Naive thymus-derived CD4-positive, alpha-beta T cell (primary cell): Measurements from ENCODE around the gene NDNF. TPM values are rescaled to one million over a fixed set of nuclear protein-coding genes. Genes with fewer than 3 reads are reported as not detected.

ENCODE experiments used
- ATAC-seq: fragments of 150-1000 bp; cut with Tn5 transposase; 2 replicates; pipeline ENCODE4 v1.10.0; 2021; ENCODE audit warnings: mild to moderate bottlenecking, moderate library complexity
- CTCF ChIA-PET: fragments of 350-600 bp; sonication (Branson Sonifier 250); formaldehyde crosslinking; loops from one replicate; lab custom pipeline; 2021; ENCODE audit warnings: antibody characterized with exemption; lab: Charles Lee
- POLR2A ChIA-PET: fragments of 350-600 bp; sonication (Branson Sonifier 250); formaldehyde crosslinking; loops from one replicate; lab custom pipeline; 2021; ENCODE audit warnings: antibody characterized with exemption, inconsistent platforms; lab: Charles Lee
- DNase-seq, 9 donors: peaks; one replicate each; pipeline versions ENCODE4 v3.0.0 to v3.0.0-alpha.2; 2020 to 2022; ENCODE audit warnings: mixed read lengths in 1 of 9
- H3K27ac ChIP-seq: one replicate; pipeline ENCODE4 v1.7.0; 2013; ENCODE audit warnings: mild to moderate bottlenecking, low read depth, low read length, moderate library complexity
- H3K27me3 ChIP-seq, 2 donors: one replicate each; pipeline ENCODE4 v1.7.0; 2013; ENCODE audit warnings: low read length in 2 of 2, mild to moderate bottlenecking in 2 of 2, moderate library complexity in 2 of 2; ENCODE audit not compliant: control insufficient read depth in 2 of 2, insufficient read depth in 2 of 2
- H3K36me3 ChIP-seq, 3 experiments: 1 replicate in 2 of 3; 2 replicates in 1 of 3; pipeline ENCODE4 v1.7.0; 2013; ENCODE audit warnings: low read length in 3 of 3, mild to moderate bottlenecking in 3 of 3, moderate library complexity in 1 of 3; ENCODE audit not compliant: insufficient read depth in 3 of 3, control insufficient read depth in 2 of 3
- H3K4me1 ChIP-seq, 2 donors: one replicate each; pipeline ENCODE4 v1.7.0; 2013; ENCODE audit warnings: low read length in 2 of 2, mild to moderate bottlenecking in 2 of 2, moderate library complexity in 1 of 2; ENCODE audit not compliant: control insufficient read depth in 2 of 2, insufficient read depth in 2 of 2
- H3K4me3 ChIP-seq: 2 replicates; pipeline ENCODE4 v1.7.0; 2013; ENCODE audit warnings: mild to moderate bottlenecking, low read length
- H3K9me3 ChIP-seq, 3 experiments: 1 replicate in 2 of 3; 2 replicates in 1 of 3; pipeline ENCODE4 v1.7.0; 2013; ENCODE audit warnings: low read length in 3 of 3; ENCODE audit not compliant: control insufficient read depth in 2 of 3
- H3K27ac Mint-ChIP-seq, 9 donors: one replicate each; pipeline ENCODE4 v1.8.0; 2020 to 2022; ENCODE audit warnings: mixed read lengths in 9 of 9, mild to moderate bottlenecking in 8 of 9, moderate library complexity in 5 of 9, inconsistent platforms in 2 of 9
- H3K27me3 Mint-ChIP-seq, 5 donors: one replicate each; pipeline ENCODE4 v1.8.0; 2021 to 2022; ENCODE audit warnings: mixed read lengths in 5 of 5, mild to moderate bottlenecking in 1 of 5
- H3K36me3 Mint-ChIP-seq, 5 donors: one replicate each; pipeline ENCODE4 v1.8.0; 2020 to 2022; ENCODE audit warnings: mixed read lengths in 5 of 5, mild to moderate bottlenecking in 3 of 5, inconsistent platforms in 1 of 5
- H3K4me1 Mint-ChIP-seq, 7 donors: one replicate each; pipeline ENCODE4 v1.8.0; 2020 to 2022; ENCODE audit warnings: mixed read lengths in 7 of 7, mild to moderate bottlenecking in 3 of 7, inconsistent platforms in 1 of 7
- H3K4me3 Mint-ChIP-seq, 10 donors: one replicate each; pipeline ENCODE4 v1.8.0; 2020 to 2022; ENCODE audit warnings: mild to moderate bottlenecking in 10 of 10, mixed read lengths in 10 of 10, moderate library complexity in 6 of 10, inconsistent platforms in 2 of 10
- H3K9me3 Mint-ChIP-seq, 11 donors: one replicate each; pipeline ENCODE4 v1.8.0; 2020 to 2022; ENCODE audit warnings: mixed read lengths in 11 of 11, mild to moderate bottlenecking in 4 of 11, inconsistent platforms in 1 of 11, moderate library complexity in 1 of 11
- intact Hi-C, 2 donors: fragments of 100-400 bp; cut with micrococcal nuclease; formaldehyde crosslinking; loops; one replicate each; pipeline ENCODE4 v1.15.1; 2023
- polyA plus RNA-seq, 2 donors: library from polyadenylated mRNA; unstranded; fragments of 300-500 nt; fragmentation: Illumina TruSeq; gene quantifications; one replicate each; pipeline ENCODE4 v1.2.3, GENCODE V29; 2021
- total RNA-seq, 6 experiments: library from RNA in 5 of 6; stranded (reverse) in 5 of 6; gene quantifications; 1 replicate in 5 of 6; 2 replicates in 1 of 6; pipeline ENCODE4 v1.2.3 and lab custom pipeline; 2021 to 2026

NDNF gene
- total and polyA plus RNA-seq, 7 experiments from 2014 or later, result not detected

GRCh38 chr4:121070274-121070673 is 2.1 kb downstream of the NDNF start:
- POLR2A ChIA-PET, result no interaction called here
- H3K9me3 ChIP-seq, result no peaks in the 10 kb centered on the region
- H3K27ac Mint-ChIP-seq, result peak overlapping the region in 1 of 9 donors; percentile 59
- peaks cover 20 to 37% (median 23%) of the 10 kb centered on the region in 7 donors for H3K4me1 Mint-ChIP-seq
- peak overlapping the region; percentile 81 to 92 (median 88) for H3K4me3 Mint-ChIP-seq
- no peaks in the 10 kb centered on the region for H3K36me3 Mint-ChIP-seq
- intact Hi-C loops, result loop anchor here (2.0 to 10.0 kb wide), 4 partner anchors 61 to 145 kb away; partner anchors contain the start of gene PRDM5 (in 1 of the 2)
- H3K9me3 Mint-ChIP-seq, result no peaks in the 10 kb centered on the region
- H3K27me3 Mint-ChIP-seq, result peaks cover 45 to 81% (median 56%) of the 10 kb centered on the region in 5 donors
- H3K36me3 ChIP-seq, result no peaks in the 10 kb centered on the region
- H3K4me3 ChIP-seq, result no peak overlapping the region
- no peak for DNase-seq
- peaks cover 10% of the 10 kb centered on the region in 2 donors for H3K27me3 ChIP-seq
- CTCF ChIA-PET, result no interaction called here
- no peak for ATAC-seq
- peaks cover 0 to 6% of the 10 kb centered on the region in 2 donors for H3K4me1 ChIP-seq
- no peak overlapping the region for H3K27ac ChIP-seq

- peaks cover 10% of the 10 kb centered on the region in 2 donors for H3K27me3 ChIP-seq
- Mint-ChIP-seq H3K4me1 (peaks cover 20 to 37% (median 25%) of the 10 kb centered on the region in 7 donors), H3K4me3 (peak overlapping the region in 2 of 10 donors; percentile 81 to 90), H3K27me3 (peaks cover 41 to 82% (median 51%) of the 10 kb centered on the region in 5 donors), H3K36me3 (no peaks in the 10 kb centered on the region), H3K9me3 (no peaks in the 10 kb centered on the region), H3K27ac (no peak overlapping the region)
- H3K4me1 ChIP-seq, result peaks cover 0 to 6% of the 10 kb centered on the region in 2 donors
- H3K36me3 ChIP-seq, result no peaks in the 10 kb centered on the region
- intact Hi-C loops, result no loop called here
- no peak for ATAC-seq
- no peak for DNase-seq
- CTCF ChIA-PET, result no interaction called here
- no peaks in the 10 kb centered on the region for H3K9me3 ChIP-seq
- POLR2A ChIA-PET, result no interaction called here
- H3K27ac ChIP-seq, result no peak overlapping the region
- H3K4me3 ChIP-seq, result no peak overlapping the region
These were observed 2.9 kb downstream of the NDNF start for GRCh38 chr4:121069430-121069829.

- Mint-ChIP-seq H3K9me3 (no peaks in the 10 kb centered on the region), H3K27ac (no peak overlapping the region), H3K36me3 (no peaks in the 10 kb centered on the region), H3K4me1 (peaks cover 0 to 3% (median 0%) of the 10 kb centered on the region in 7 donors), H3K27me3 (peaks cover 5 to 67% (median 10%) of the 10 kb centered on the region in 5 donors), H3K4me3 (no peak overlapping the region)
- ATAC-seq (no peak), DNase-seq (no peak)
- CTCF ChIA-PET, result no interaction called here
- Histone ChIP-seq H3K4me1 (no peaks in the 10 kb centered on the region), H3K4me3 (no peak overlapping the region), H3K9me3 (no peaks in the 10 kb centered on the region), H3K36me3 (no peaks in the 10 kb centered on the region), H3K27me3 (peaks cover 0 to 3% of the 10 kb centered on the region in 2 donors), H3K27ac (no peak overlapping the region)
- intact Hi-C loops, result no loop called here
- POLR2A ChIA-PET, result no interaction called here
These were observed 7.9 kb downstream of the NDNF start for GRCh38 chr4:121064482-121064881.

GRCh38 chr4:121062521-121062920 is 9.8 kb downstream of the NDNF start:
- Histone ChIP-seq H3K36me3 (no peaks in the 10 kb centered on the region), H3K4me1 (no peaks in the 10 kb centered on the region), H3K9me3 (no peaks in the 10 kb centered on the region), H3K4me3 (no peak overlapping the region), H3K27me3 (no peaks in the 10 kb centered on the region), H3K27ac (no peak overlapping the region)
- peaks cover 0 to 3% (median 0%) of the 10 kb centered on the region in 7 donors for H3K4me1 Mint-ChIP-seq
- no peaks in the 10 kb centered on the region for H3K36me3 Mint-ChIP-seq
- H3K4me3 Mint-ChIP-seq, result no peak overlapping the region
- no peak overlapping the region for H3K27ac Mint-ChIP-seq
- H3K9me3 Mint-ChIP-seq, result no peaks in the 10 kb centered on the region
- DNase-seq (no peak), ATAC-seq (no peak)
- ChIA-PET POLR2A (no interaction called here), CTCF (no interaction called here)
- peaks cover 5 to 63% (median 11%) of the 10 kb centered on the region in 5 donors for H3K27me3 Mint-ChIP-seq
- intact Hi-C loops, result no loop called here

GRCh38 chr4:121061861-121062260 is 10.5 kb downstream of the NDNF start:
- Histone ChIP-seq H3K27me3 (no peaks in the 10 kb centered on the region), H3K9me3 (no peaks in the 10 kb centered on the region), H3K4me3 (no peak overlapping the region), H3K36me3 (no peaks in the 10 kb centered on the region), H3K27ac (no peak overlapping the region), H3K4me1 (no peaks in the 10 kb centered on the region)
- Mint-ChIP-seq H3K9me3 (no peaks in the 10 kb centered on the region), H3K27me3 (peaks cover 12 to 69% (median 15%) of the 10 kb centered on the region in 5 donors), H3K4me3 (no peak overlapping the region), H3K27ac (no peak overlapping the region), H3K36me3 (no peaks in the 10 kb centered on the region), H3K4me1 (peaks cover 0 to 3% (median 0%) of the 10 kb centered on the region in 7 donors)
- intact Hi-C loops, result no loop called here
- DNase-seq, result no peak
- no peak for ATAC-seq
- ChIA-PET POLR2A (no interaction called here), CTCF (interaction anchor here (0.6 kb wide), 1 partner anchor 124 kb away, joined by 3 read pairs; no protein-coding TSS in a partner anchor)

GRCh38 chr4:121061215-121061614 is 11.1 kb downstream of the NDNF start:
- CTCF ChIA-PET, result interaction anchor here (0.6 kb wide), 1 partner anchor 125 kb away, joined by 3 read pairs; no protein-coding TSS in a partner anchor
- Mint-ChIP-seq H3K9me3 (no peaks in the 10 kb centered on the region), H3K36me3 (no peaks in the 10 kb centered on the region), H3K4me3 (no peak overlapping the region), H3K4me1 (peaks cover 0 to 3% (median 0%) of the 10 kb centered on the region in 7 donors), H3K27ac (peak overlapping the region in 1 of 9 donors; percentile 62), H3K27me3 (peaks cover 12 to 69% (median 18%) of the 10 kb centered on the region in 5 donors)
- POLR2A ChIA-PET, result interaction anchor here (0.6 kb wide), 1 partner anchor 42 kb away, joined by 3 read pairs; no protein-coding TSS in a partner anchor
- Histone ChIP-seq H3K36me3 (no peaks in the 10 kb centered on the region), H3K9me3 (no peaks in the 10 kb centered on the region), H3K4me3 (no peak overlapping the region), H3K27me3 (no peaks in the 10 kb centered on the region), H3K27ac (no peak overlapping the region), H3K4me1 (no peaks in the 10 kb centered on the region)
- DNase-seq, result no peak
- intact Hi-C loops, result no loop called here
- no peak for ATAC-seq

GRCh38 chr4:121057466-121057922 is 14.8 kb downstream of the NDNF start:
- H3K4me3 ChIP-seq, result no peak overlapping the region
- no peak overlapping the region for H3K27ac ChIP-seq
- Mint-ChIP-seq H3K27ac (no peak overlapping the region), H3K36me3 (peaks cover 0 to 2% (median 0%) of the 10 kb centered on the region in 5 donors), H3K4me1 (peaks cover 0 to 7% (median 5%) of the 10 kb centered on the region in 7 donors), H3K27me3 (peaks cover 12 to 68% (median 18%) of the 10 kb centered on the region in 5 donors), H3K4me3 (no peak overlapping the region), H3K9me3 (peaks cover 0 to 4% (median 0%) of the 10 kb centered on the region in 11 donors)
- CTCF ChIA-PET, result no interaction called here
- no peak for ATAC-seq
- no peaks in the 10 kb centered on the region for H3K9me3 ChIP-seq
- H3K4me1 ChIP-seq, result no peaks in the 10 kb centered on the region
- no peak for DNase-seq
- no peaks in the 10 kb centered on the region for H3K36me3 ChIP-seq
- intact Hi-C loops, result no loop called here
- POLR2A ChIA-PET, result no interaction called here
- H3K27me3 ChIP-seq, result no peaks in the 10 kb centered on the region
